K562 (cell line): ENCODE measurements around the gene SLC11A1. TPM values are rescaled to one million over a fixed set of nuclear protein-coding genes. Genes with fewer than 3 reads are reported as not detected.

ENCODE experiments used
- ATAC-seq: fragments of 200-7000 bp; cut with Tn5 transposase; 3 replicates; pipeline ENCODE4 v1.9.1; 2020; ENCODE audit warnings: moderate library complexity
- BruUV-seq: library from RNA; stranded (reverse); fragments of 400-500 nt; replicated peaks from 2 replicates; lab custom pipeline; 2021; lab: Mats Ljungman, UMichigan
- CTCF ChIA-PET: fragments of 300-600 bp; formaldehyde crosslinking; extraction: SDS; loops from one replicate; lab custom pipeline; 2021; ENCODE audit warnings: low intra/inter-chr PET ratio; lab: Yijun Ruan, JAX
- POLR2A ChIA-PET: fragments of 300-600, 350-650 bp; sonication (Branson Sonifier 250); formaldehyde crosslinking; extraction: SDS; loops from one replicate; lab custom pipeline; 2021; ENCODE audit warnings: antibody characterized with exemption, inconsistent platforms; lab: Yijun Ruan, JAX
- DNase-seq, 4 experiments: peaks; one replicate each; pipeline versions ENCODE4 v3.0.0 to v3.0.0-alpha.2; 2011 to 2018; ENCODE audit warnings: low spot score in 3 of 4, mixed read lengths in 3 of 4; ENCODE audit errors: extremely low read depth in 1 of 4
- FAIRE-seq: peaks from 2 replicates; lab custom pipeline; 2011; peaks lifted over from hg19 to GRCh38; lab: Jason Lieb, UNC
- H2AFZ ChIP-seq: 2 replicates; pipeline ENCODE4 v1.6.0; 2011; ENCODE audit warnings: low read depth, low read length, control low read depth, inconsistent platforms
- H3K27ac ChIP-seq: fragments of 200-600 bp; 3 replicates; pipeline ENCODE4 v1.8.0; 2011; ENCODE audit warnings: low read depth, mild to moderate bottlenecking, control low read depth, inconsistent platforms, low read length, moderate library complexity, mixed read lengths; ENCODE audit errors: extremely low read depth
- H3K27me3 ChIP-seq, 2 experiments: fragments of 300-600 bp in 1 of 2; 2 replicates in 1 of 2; 3 replicates in 1 of 2; pipeline versions ENCODE4 v1.6.0 to v1.8.0; 2011; ENCODE audit warnings: inconsistent platforms in 2 of 2, low read length in 2 of 2, mild to moderate bottlenecking in 1 of 2, mixed read lengths in 1 of 2, moderate library complexity in 1 of 2; ENCODE audit not compliant: control insufficient read depth in 2 of 2, insufficient read depth in 2 of 2
- H3K36me3 ChIP-seq: fragments of 300-600 bp; 3 replicates; pipeline ENCODE4 v1.8.0; 2011; ENCODE audit warnings: mild to moderate bottlenecking, low read length, inconsistent platforms; ENCODE audit not compliant: control insufficient read depth, insufficient read depth
- H3K4me1 ChIP-seq, 2 experiments: fragments of 200-600 bp in 1 of 2; replicated peaks in 1 of 2; 2 replicates in 1 of 2; 3 replicates in 1 of 2; pipeline versions ENCODE4 v1.5.1 to v1.8.0; 2011; ENCODE audit warnings: inconsistent platforms in 2 of 2, low read length in 2 of 2, mild to moderate bottlenecking in 1 of 2, mixed read lengths in 1 of 2, moderate library complexity in 1 of 2; ENCODE audit not compliant: control insufficient read depth in 2 of 2, insufficient read depth in 2 of 2
- H3K4me2 ChIP-seq: 2 replicates; pipeline ENCODE4 v1.6.1; 2011; ENCODE audit warnings: low read length, control low read depth, inconsistent platforms, mixed read lengths; ENCODE audit not compliant: insufficient read depth
- H3K4me3 ChIP-seq: fragments of 200-600 bp; sonication (generic), shearing (Covaris generic); 2 replicates; pipeline ENCODE4 v1.5.1; 2016; ENCODE audit warnings: control low read depth, inconsistent platforms
- H3K79me2 ChIP-seq: fragments of 200-600 bp; 3 replicates; pipeline ENCODE4 v1.8.0; 2011; ENCODE audit warnings: low read length, inconsistent platforms; ENCODE audit not compliant: control insufficient read depth, insufficient read depth
- H3K9ac ChIP-seq, 2 experiments: 2 replicates each; pipeline versions ENCODE4 v1.6.0 to v1.6.1; 2011; ENCODE audit warnings: low read depth in 2 of 2, low read length in 2 of 2, control low read depth in 1 of 2, inconsistent platforms in 1 of 2, mild to moderate bottlenecking in 1 of 2, mixed read lengths in 1 of 2; ENCODE audit not compliant: insufficient read depth in 1 of 2
- H3K9me1 ChIP-seq: one replicate; pipeline ENCODE4 v1.6.0; 2011; ENCODE audit warnings: inconsistent platforms, mild to moderate bottlenecking, low read length, moderate library complexity; ENCODE audit not compliant: control insufficient read depth, insufficient read depth
- H3K9me3 ChIP-seq: replicated peaks from 2 replicates; pipeline ENCODE4 v1.5.1; 2011; ENCODE audit warnings: low read depth, low read length, inconsistent platforms; ENCODE audit not compliant: control insufficient read depth, insufficient read depth
- H4K20me1 ChIP-seq: replicated peaks from 2 replicates; pipeline ENCODE4 v1.6.1; 2011; ENCODE audit warnings: low read length, inconsistent platforms, mixed read lengths; ENCODE audit not compliant: control insufficient read depth, insufficient read depth
- CCNT2 ChIP-seq: IDR thresholded peaks from 2 replicates; pipeline ENCODE4 v1.6.1; 2011; ENCODE audit warnings: borderline replicate concordance, low read depth, mild to moderate bottlenecking, moderate library complexity, mixed read lengths, low read length; ENCODE audit not compliant: insufficient read length; ENCODE audit errors: extremely low read depth
- POLR2B ChIP-seq: fragments of 450-650 bp; IDR thresholded peaks from 2 replicates; pipeline ENCODE4 v1.6.1; 2018; ENCODE audit warnings: low read depth; ENCODE audit not compliant: partially characterized antibody
- RBM14 ChIP-seq: fragments of 200-400 bp; formaldehyde crosslinking; IDR thresholded peaks from 2 replicates; pipeline ENCODE4 v1.6.1; 2018; ENCODE audit warnings: low read depth, mild to moderate bottlenecking, low read length, moderate library complexity, borderline replicate concordance; ENCODE audit not compliant: insufficient read depth
- WGBS: fragments of 100-300 bp; shearing (Covaris generic); methylation state at CpG from one replicate; pipeline ENCODE4 v1.1.6; 2016; ENCODE audit warnings: low coverage, mixed read lengths; ENCODE audit not compliant: insufficient coverage; ENCODE audit errors: missing lambda C conversion rate; 5-methylcytosine and 5-hydroxymethylcytosine counted together
- in situ Hi-C: fragments of 300-500 bp; cut with MboI; formaldehyde crosslinking; loops from 4 replicates; pipeline ENCODE4 v1.15.0; 2018; ENCODE audit warnings: inconsistent platforms, mixed read lengths
- intact Hi-C: fragments of 100-400 bp; cut with micrococcal nuclease; formaldehyde crosslinking; loops from 2 replicates; pipeline ENCODE4 v1.14.2; 2022
- polyA plus RNA-seq, 8 experiments: library from polyadenylated mRNA; depleted of rRNA in 4 of 8; stranded (reverse) in 5 of 8; unstranded in 3 of 8; fragments of >200 nt; fragmentation: Nextera tagmentation in 2 of 8; fragmentation: Illumina TruSeq in 1 of 8; extraction: Ambion mirVana in 2 of 8; extraction: Trizol in 1 of 8; gene quantifications; 2 replicates each; pipeline versions ENCODE4 v1.2.1 to v1.2.3, GENCODE V29; 2011 to 2014; ENCODE audit warnings: inconsistent platforms in 1 of 8, missing spikeins in 1 of 8
- total RNA-seq, 7 experiments: library from RNA; depleted of rRNA in 6 of 7; stranded (reverse); fragments of >200 nt in 6 of 7; fragmentation: Illumina TruSeq in 2 of 7; extraction: Trizol in 2 of 7; gene quantifications; 2 replicates each; pipeline versions ENCODE4 v1.2.1 to v1.2.3, GENCODE V29; 2011 to 2021; ENCODE audit warnings: low replicate concordance in 1 of 7
- TF ChIP-seq, protein P1 (sequence below): fragments of 200-800 bp; sonication (Bioruptor generic); IDR thresholded peaks from 2 replicates; pipeline ENCODE4 v1.6.1; 2017; ENCODE audit warnings: missing genetic modification characterization, missing compliant biosample characterization
- TF ChIP-seq, protein P2 (sequence below): fragments of 200-600 bp; sonication (generic); IDR thresholded peaks from one replicate; pipeline ENCODE4 v1.6.1; 2012; ENCODE audit warnings: mild to moderate bottlenecking, low read depth, low read length, inconsistent platforms

The SLC11A1 gene
- total and polyA plus RNA-seq, 9 of the 15 experiments (the other 6 are each of a cell fraction or from before 2014, with no cell fraction given): 0.35 to 1.6 (median 0.65) TPM

DNA sequence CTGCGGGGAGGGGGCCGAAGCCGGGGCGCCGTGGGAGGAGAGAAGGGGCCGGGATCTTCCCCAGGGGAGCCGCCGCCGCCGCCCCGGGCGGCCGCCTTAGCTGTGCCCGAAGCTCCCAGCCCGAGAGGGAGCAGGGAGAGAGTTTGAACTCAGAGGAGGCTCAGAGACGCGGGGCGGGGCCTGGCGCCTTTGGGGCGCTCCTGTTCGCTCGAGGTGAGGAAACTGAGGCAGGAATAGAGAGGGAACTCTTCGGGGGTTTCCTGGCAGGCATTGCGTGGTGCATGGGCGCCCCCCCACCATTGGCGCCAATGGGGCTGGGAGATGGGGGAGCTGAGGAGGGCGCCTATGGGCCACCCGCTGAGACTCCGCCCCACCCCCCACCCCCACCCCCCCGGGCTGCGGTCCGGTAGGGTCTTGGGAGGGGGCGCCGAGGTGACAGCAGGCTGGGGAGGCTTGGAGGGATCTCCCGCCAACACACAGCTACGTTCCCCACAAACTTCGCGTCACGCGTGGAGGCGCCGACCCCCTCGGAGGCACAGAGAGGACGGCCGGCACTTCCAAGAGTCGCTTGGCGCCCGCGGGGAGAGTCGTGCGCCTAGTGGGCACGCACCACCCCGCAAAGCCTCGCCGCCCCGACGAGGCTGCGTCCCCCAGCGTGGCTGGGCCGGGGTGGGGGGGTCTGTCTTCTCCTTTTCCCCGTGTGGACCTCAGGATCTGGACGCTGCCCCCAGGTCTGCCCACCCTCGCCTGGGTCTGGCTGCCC lies 18.3 kb downstream of the SLC11A1 start:
- Histone ChIP-seq H3K4me1 (peaks cover 14 to 81% of the 10 kb centered on the region in 2 experiments; a peak in 4 of 5 replicates), H2AFZ (no peak overlapping the region), H3K79me2 (peaks cover 61% of the 10 kb centered on the region), H3K27me3 (no peaks in the 10 kb centered on the region), H3K36me3 (peaks cover 43% of the 10 kb centered on the region; the same call in 2 of the 3 replicates), H3K9ac (peak overlapping the region; percentile 83 to 94), H3K4me2 (peak overlapping the region; percentile 69), H3K4me3 (peak overlapping the region; percentile 57), H3K9me3 (no peaks in the 10 kb centered on the region), H4K20me1 (no peaks in the 10 kb centered on the region), H3K9me1 (no peaks in the 10 kb centered on the region), H3K27ac (peak overlapping the region; percentile 90)
- POLR2A ChIA-PET: interaction anchor here (0.7 to 0.8 kb wide), 2 partner anchors 130 to 308 kb away, joined by 3 to 5 read pairs; partner anchors contain the start of genes AAMP and PNKD
- DNase-seq (peak; percentile 43 to 58 (median 56)), ATAC-seq (no peak), FAIRE-seq (no peak)
- intact Hi-C loops (loop anchor here (10.0 kb wide), 1 partner anchor 244 kb away; no protein-coding TSS in a partner anchor), in situ Hi-C loops (no loop called here)
- BruUV-seq: no TSS peak
- 2% methylated on average over 21 of the region's 63 CpGs for WGBS
- CTCF ChIA-PET: interaction anchor here (1.5 kb wide), 1 partner anchor 99 kb away, joined by 7 read pairs; no protein-coding TSS in a partner anchor
- TF ChIP-seq, protein P1, sequence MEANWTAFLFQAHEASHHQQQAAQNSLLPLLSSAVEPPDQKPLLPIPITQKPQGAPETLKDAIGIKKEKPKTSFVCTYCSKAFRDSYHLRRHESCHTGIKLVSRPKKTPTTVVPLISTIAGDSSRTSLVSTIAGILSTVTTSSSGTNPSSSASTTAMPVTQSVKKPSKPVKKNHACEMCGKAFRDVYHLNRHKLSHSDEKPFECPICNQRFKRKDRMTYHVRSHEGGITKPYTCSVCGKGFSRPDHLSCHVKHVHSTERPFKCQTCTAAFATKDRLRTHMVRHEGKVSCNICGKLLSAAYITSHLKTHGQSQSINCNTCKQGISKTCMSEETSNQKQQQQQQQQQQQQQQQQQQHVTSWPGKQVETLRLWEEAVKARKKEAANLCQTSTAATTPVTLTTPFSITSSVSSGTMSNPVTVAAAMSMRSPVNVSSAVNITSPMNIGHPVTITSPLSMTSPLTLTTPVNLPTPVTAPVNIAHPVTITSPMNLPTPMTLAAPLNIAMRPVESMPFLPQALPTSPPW (CRISPR knock-in tag): peak; percentile 71
- TF ChIP-seq RBM14 (0 out of 2 replicates have a peak, but pooled peaks have one; percentile 4), CCNT2 (peak; percentile 11), POLR2B (no peak)
- TF ChIP-seq, protein P2, sequence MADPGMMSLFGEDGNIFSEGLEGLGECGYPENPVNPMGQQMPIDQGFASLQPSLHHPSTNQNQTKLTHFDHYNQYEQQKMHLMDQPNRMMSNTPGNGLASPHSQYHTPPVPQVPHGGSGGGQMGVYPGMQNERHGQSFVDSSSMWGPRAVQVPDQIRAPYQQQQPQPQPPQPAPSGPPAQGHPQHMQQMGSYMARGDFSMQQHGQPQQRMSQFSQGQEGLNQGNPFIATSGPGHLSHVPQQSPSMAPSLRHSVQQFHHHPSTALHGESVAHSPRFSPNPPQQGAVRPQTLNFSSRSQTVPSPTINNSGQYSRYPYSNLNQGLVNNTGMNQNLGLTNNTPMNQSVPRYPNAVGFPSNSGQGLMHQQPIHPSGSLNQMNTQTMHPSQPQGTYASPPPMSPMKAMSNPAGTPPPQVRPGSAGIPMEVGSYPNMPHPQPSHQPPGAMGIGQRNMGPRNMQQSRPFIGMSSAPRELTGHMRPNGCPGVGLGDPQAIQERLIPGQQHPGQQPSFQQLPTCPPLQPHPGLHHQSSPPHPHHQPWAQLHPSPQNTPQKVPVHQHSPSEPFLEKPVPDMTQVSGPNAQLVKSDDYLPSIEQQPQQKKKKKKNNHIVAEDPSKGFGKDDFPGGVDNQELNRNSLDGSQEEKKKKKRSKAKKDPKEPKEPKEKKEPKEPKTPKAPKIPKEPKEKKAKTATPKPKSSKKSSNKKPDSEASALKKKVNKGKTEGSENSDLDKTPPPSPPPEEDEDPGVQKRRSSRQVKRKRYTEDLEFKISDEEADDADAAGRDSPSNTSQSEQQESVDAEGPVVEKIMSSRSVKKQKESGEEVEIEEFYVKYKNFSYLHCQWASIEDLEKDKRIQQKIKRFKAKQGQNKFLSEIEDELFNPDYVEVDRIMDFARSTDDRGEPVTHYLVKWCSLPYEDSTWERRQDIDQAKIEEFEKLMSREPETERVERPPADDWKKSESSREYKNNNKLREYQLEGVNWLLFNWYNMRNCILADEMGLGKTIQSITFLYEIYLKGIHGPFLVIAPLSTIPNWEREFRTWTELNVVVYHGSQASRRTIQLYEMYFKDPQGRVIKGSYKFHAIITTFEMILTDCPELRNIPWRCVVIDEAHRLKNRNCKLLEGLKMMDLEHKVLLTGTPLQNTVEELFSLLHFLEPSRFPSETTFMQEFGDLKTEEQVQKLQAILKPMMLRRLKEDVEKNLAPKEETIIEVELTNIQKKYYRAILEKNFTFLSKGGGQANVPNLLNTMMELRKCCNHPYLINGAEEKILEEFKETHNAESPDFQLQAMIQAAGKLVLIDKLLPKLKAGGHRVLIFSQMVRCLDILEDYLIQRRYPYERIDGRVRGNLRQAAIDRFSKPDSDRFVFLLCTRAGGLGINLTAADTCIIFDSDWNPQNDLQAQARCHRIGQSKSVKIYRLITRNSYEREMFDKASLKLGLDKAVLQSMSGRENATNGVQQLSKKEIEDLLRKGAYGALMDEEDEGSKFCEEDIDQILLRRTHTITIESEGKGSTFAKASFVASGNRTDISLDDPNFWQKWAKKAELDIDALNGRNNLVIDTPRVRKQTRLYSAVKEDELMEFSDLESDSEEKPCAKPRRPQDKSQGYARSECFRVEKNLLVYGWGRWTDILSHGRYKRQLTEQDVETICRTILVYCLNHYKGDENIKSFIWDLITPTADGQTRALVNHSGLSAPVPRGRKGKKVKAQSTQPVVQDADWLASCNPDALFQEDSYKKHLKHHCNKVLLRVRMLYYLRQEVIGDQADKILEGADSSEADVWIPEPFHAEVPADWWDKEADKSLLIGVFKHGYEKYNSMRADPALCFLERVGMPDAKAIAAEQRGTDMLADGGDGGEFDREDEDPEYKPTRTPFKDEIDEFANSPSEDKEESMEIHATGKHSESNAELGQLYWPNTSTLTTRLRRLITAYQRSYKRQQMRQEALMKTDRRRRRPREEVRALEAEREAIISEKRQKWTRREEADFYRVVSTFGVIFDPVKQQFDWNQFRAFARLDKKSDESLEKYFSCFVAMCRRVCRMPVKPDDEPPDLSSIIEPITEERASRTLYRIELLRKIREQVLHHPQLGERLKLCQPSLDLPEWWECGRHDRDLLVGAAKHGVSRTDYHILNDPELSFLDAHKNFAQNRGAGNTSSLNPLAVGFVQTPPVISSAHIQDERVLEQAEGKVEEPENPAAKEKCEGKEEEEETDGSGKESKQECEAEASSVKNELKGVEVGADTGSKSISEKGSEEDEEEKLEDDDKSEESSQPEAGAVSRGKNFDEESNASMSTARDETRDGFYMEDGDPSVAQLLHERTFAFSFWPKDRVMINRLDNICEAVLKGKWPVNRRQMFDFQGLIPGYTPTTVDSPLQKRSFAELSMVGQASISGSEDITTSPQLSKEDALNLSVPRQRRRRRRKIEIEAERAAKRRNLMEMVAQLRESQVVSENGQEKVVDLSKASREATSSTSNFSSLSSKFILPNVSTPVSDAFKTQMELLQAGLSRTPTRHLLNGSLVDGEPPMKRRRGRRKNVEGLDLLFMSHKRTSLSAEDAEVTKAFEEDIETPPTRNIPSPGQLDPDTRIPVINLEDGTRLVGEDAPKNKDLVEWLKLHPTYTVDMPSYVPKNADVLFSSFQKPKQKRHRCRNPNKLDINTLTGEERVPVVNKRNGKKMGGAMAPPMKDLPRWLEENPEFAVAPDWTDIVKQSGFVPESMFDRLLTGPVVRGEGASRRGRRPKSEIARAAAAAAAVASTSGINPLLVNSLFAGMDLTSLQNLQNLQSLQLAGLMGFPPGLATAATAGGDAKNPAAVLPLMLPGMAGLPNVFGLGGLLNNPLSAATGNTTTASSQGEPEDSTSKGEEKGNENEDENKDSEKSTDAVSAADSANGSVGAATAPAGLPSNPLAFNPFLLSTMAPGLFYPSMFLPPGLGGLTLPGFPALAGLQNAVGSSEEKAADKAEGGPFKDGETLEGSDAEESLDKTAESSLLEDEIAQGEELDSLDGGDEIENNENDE: no peak
